Activated naive CD4-positive, alpha-beta T cell treated with anti-CD3 and anti-CD28 coated beads for 36 hours (primary cell): Measurements from ENCODE around the gene DAG1. TPM values are rescaled to one million over a fixed set of nuclear protein-coding genes. Genes with fewer than 3 reads are reported as not detected.

Experiments
- CTCF ChIA-PET: fragments of 350-600 bp; sonication (Branson Sonifier 250); formaldehyde crosslinking; loops from one replicate; lab custom pipeline; 2021; ENCODE audit warnings: antibody characterized with exemption; lab: Charles Lee
- DNase-seq: peaks from one replicate; pipeline ENCODE4 v3.0.0-alpha.2; 2020
- H3K27ac Mint-ChIP-seq: one replicate; pipeline ENCODE4 v1.8.0; 2021; ENCODE audit warnings: mild to moderate bottlenecking, mixed read lengths
- H3K27me3 Mint-ChIP-seq: one replicate; pipeline ENCODE4 v1.8.0; 2021; ENCODE audit warnings: low read depth, mixed read lengths
- H3K36me3 Mint-ChIP-seq: one replicate; pipeline ENCODE4 v1.8.0; 2021; ENCODE audit warnings: low read depth, mixed read lengths
- H3K4me1 Mint-ChIP-seq: one replicate; pipeline ENCODE4 v1.8.0; 2021; ENCODE audit warnings: low read depth, mixed read lengths
- H3K4me3 Mint-ChIP-seq: one replicate; pipeline ENCODE4 v1.8.0; 2021; ENCODE audit warnings: mild to moderate bottlenecking, moderate library complexity, mixed read lengths
- H3K9me3 Mint-ChIP-seq: one replicate; pipeline ENCODE4 v1.8.0; 2021; ENCODE audit warnings: mixed read lengths
- intact Hi-C: fragments of 100-400 bp; cut with micrococcal nuclease; formaldehyde crosslinking; loops from one replicate; pipeline ENCODE4 v1.15.1; 2023
- total RNA-seq, 2 experiments: library from RNA; stranded (reverse); gene quantifications; one replicate each; pipeline ENCODE4 v1.2.3, GENCODE V29; 2021

Gene DAG1
- total RNA-seq, 2 experiments from 2014 or later = 6.9 to 8.2 TPM

- Mint-ChIP-seq H3K27ac (no peak overlapping the region), H3K9me3 (no peaks in the 10 kb centered on the region), H3K27me3 (no peaks in the 10 kb centered on the region), H3K4me3 (no peak overlapping the region), H3K36me3 (no peaks in the 10 kb centered on the region), H3K4me1 (no peaks in the 10 kb centered on the region)
- no peak for DNase-seq
- intact Hi-C loops = no loop called here
- CTCF ChIA-PET = interaction anchor here (0.6 kb wide), 1 partner anchor 640 kb away, joined by 4 read pairs; no protein-coding TSS in a partner anchor
Measured at GRCh38 chr3:49456466-49456865, 13.6 kb upstream of the DAG1 start.

DNA sequence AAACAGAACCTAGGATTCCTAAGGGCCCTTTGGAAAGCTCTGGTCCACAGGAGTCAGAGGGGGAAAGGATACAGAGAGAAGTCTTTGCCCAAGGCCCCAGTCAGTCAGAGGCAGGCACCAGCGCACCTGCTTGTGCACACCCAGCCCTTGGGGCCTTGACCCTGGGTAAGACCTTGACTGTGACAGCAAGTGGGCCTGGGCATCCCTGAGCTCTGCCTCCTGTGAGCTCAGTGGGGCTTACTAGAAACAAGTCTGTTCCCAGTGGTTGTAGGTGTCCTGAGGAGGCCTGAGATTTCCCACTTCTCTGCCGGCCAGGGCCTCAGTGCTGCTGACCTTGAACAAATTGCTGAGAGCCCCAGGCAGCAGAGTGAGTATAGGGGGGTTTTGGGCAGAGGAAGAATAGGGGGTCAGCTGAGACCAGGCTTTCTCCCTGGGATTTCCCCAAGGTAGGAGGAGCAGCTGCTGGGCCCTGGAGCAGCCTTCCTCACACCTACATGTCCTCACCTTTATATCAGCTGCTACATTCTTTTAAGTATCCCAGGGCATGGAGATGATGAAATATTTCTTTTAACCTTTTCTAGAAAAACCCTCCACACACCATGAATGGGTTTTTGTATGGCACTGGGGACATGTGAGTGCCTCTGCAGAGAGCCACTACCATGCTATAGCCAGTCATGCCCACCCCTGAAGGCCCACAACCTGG, 9.7 kb upstream of the DAG1 start:
- Mint-ChIP-seq H3K27ac (no peak overlapping the region), H3K36me3 (no peaks in the 10 kb centered on the region), H3K9me3 (no peaks in the 10 kb centered on the region), H3K4me1 (no peaks in the 10 kb centered on the region), H3K4me3 (no peak overlapping the region), H3K27me3 (no peaks in the 10 kb centered on the region)
- CTCF ChIA-PET = interaction anchor here (0.8 kb wide), 1 partner anchor 11 kb away, joined by 3 read pairs; no protein-coding TSS in a partner anchor
- no peak for DNase-seq
- intact Hi-C loops = no loop called here

GRCh38 chr3:49460956-49461355, 9.1 kb upstream of the DAG1 start:
- no peak overlapping the region for H3K4me3 Mint-ChIP-seq
- H3K36me3 Mint-ChIP-seq = no peaks in the 10 kb centered on the region
- no peak overlapping the region for H3K27ac Mint-ChIP-seq
- intact Hi-C loops = no loop called here
- CTCF ChIA-PET = no interaction called here
- no peaks in the 10 kb centered on the region for H3K27me3 Mint-ChIP-seq
- H3K9me3 Mint-ChIP-seq = no peaks in the 10 kb centered on the region
- no peak for DNase-seq
- H3K4me1 Mint-ChIP-seq = no peaks in the 10 kb centered on the region

DNA sequence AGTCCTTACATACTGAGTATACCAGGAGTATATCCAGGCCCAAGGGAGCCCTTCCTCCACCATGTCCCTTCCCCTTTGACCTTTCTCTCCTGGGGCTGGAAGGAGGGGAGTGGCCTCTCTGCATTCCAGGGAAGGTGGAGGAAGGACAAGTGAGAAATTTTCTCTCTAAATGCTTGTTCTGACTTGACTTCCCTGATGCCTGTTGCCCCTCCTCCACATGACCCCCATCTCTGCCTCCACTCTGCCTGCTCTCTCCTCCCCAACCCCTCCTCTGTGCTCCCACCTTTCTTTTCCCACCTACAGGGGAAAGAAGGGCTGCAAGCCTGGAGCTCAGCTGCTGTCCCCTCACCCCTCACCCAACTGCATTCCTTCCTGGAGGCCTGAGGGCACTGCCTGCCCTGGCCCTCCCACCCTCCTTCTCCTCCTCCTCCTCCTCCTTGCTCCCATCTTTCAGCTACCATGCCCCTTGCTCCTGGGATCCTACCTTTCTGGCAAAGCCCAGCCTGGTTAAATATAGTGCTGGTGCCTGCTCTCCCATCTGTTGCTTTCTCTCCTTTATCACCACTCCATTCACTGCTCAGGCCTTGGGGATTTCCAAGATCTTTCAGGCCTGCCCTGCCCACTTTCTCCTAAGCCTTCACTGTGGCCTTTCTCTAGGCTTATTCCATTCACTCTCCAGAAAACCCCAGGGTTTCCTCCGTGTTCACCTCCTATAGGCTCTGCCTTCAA, 8.5 kb upstream of the DAG1 start:
- intact Hi-C loops = no loop called here
- no peak overlapping the region for H3K27ac Mint-ChIP-seq
- CTCF ChIA-PET = no interaction called here
- H3K4me3 Mint-ChIP-seq = no peak overlapping the region
- no peaks in the 10 kb centered on the region for H3K27me3 Mint-ChIP-seq
- no peaks in the 10 kb centered on the region for H3K36me3 Mint-ChIP-seq
- no peaks in the 10 kb centered on the region for H3K9me3 Mint-ChIP-seq
- no peaks in the 10 kb centered on the region for H3K4me1 Mint-ChIP-seq
- DNase-seq = no peak

DNA sequence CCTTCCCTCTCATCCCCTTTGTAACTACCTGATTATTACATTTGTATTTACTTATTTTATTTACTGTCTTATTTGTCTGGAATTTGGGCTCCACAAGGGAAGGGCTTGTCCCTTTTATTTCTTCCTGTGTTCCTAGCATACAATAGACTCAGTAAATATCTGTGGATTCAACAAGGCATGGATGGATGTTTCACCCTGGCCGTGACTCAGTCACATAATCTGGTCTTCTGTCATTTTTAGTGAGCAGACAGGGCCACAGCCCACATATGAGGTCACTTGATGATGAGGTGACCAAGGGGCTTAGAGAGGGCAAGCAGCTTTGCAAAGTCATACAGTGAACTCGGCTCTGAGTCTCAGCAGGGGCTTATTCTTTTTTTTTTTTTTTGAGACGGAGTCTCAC, 7.8 kb upstream of the DAG1 start:
- Mint-ChIP-seq H3K9me3 (no peaks in the 10 kb centered on the region), H3K4me1 (no peaks in the 10 kb centered on the region), H3K4me3 (no peak overlapping the region), H3K27me3 (no peaks in the 10 kb centered on the region), H3K27ac (no peak overlapping the region), H3K36me3 (no peaks in the 10 kb centered on the region)
- CTCF ChIA-PET = no interaction called here
- intact Hi-C loops = no loop called here
- no peak for DNase-seq

- no peak for DNase-seq
- CTCF ChIA-PET = interaction anchor here (1.1 kb wide), 1 partner anchor 21 kb away, joined by 3 read pairs; no protein-coding TSS in a partner anchor
- H3K27ac Mint-ChIP-seq = no peak overlapping the region
- H3K27me3 Mint-ChIP-seq = no peaks in the 10 kb centered on the region
- H3K9me3 Mint-ChIP-seq = no peaks in the 10 kb centered on the region
- intact Hi-C loops = no loop called here
- H3K4me1 Mint-ChIP-seq = no peaks in the 10 kb centered on the region
- no peaks in the 10 kb centered on the region for H3K36me3 Mint-ChIP-seq
- H3K4me3 Mint-ChIP-seq = no peak overlapping the region
Measured at GRCh38 chr3:49465270-49466034, 4.6 kb upstream of the DAG1 start.

DNA sequence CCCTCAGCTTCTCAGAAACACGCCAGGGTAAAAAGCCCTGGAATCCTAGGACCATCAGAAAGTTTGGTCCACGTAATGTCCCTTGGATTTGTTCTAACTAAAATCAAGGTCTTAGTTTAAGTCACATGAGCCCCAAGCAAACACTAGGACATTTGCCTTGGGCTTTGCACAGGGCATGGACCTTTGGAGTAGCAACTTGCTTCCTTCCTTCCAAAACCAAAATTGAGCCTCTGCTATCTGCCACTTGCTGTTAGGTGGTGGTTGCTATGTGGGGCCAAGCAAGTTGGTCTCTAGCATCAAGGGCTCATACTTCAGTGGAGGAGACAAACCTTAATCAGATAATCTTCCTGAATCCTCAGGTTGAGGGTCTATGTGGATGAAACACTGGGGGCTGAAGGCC, 4.0 kb upstream of the DAG1 start:
- Mint-ChIP-seq H3K27ac (no peak overlapping the region), H3K9me3 (no peaks in the 10 kb centered on the region), H3K27me3 (no peaks in the 10 kb centered on the region), H3K4me3 (no peak overlapping the region), H3K4me1 (peaks cover 2% of the 10 kb centered on the region), H3K36me3 (no peaks in the 10 kb centered on the region)
- DNase-seq = no peak
- CTCF ChIA-PET = interaction anchor here (0.6 to 1.1 kb wide), 2 partner anchors 22 to 73 kb away, joined by 3 read pairs; no protein-coding TSS in a partner anchor
- intact Hi-C loops = no loop called here

DNA sequence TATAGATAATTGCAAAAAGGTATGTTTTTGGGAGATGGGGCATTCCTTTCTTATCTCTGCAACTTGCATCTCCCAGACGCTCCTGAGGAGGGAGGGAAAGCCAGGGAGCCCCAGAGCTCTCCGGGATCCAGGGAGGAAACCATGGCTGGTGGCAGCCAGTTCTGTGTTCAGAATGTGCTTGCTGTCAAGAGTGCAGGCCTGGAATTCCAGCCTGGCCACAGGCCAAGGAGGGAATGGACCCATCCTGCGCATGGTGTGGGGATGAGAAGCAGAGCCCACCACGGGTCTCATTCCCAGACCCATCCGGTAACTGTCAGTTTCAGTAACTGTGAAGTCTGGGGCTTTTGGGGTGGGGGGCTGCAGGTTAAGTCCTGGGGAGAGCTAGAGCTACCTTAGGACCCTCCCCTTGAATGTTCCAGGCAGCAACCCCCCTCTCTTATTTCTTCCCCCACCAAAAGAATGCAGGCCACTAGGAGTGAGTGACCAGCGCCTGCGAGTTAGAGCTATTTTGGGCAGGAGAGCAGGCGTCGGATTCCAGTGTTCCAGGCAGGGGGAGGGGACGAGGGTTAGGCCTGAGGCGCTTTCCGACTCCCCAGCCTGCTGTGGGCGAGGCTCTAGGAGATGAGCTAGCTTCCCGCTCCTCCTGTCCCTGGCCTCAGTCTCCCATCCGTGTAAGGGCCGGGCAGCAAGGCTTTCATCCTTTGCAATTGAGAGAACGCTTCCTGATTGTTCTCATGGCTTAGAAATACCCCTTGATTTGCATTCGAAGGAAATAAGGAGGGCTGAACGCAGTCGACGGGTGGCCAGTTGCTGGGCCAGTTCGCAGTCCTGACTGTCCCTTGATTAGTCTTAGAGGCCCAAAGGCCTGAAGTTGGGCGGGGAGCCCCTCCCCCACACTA, 781 bp upstream of the DAG1 start:
- no peak for DNase-seq

DNA sequence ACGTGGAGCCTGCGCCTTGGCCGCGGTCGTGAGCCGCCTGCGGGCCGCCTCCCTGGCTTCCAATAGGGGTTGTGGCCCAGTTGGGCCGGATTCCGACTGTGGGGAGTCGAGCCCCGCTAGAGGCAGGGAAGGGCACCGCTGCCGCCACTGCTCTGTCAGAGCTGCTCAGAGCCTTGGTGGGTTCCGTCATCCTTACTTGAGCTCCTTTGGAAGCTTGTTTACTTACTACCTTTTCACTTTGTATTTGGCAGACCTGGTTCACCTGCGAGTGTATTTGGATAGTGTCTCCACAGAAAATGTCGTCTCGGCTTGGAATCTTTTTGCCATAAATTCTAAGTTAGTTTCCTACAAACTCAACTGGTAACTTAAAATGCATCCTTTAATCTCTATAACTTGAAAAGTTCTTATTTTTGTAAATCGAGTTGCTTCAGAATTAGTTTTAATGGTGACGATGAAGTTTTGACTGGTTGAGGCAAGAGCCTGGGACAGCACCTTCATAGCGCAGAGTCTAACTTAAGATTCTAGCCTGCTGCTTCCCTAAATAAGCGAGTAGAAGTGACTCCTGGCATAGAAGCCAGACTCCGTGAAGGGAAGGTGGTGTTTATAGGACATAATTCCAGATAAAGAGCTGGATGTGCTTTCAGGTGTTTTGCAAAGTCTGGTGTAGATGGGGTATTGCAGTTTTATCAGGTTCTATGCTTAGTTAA, 800 bp downstream of the DAG1 start:
- CTCF ChIA-PET = interaction anchor here (0.5 to 1.4 kb wide), 2 partner anchors 126 to 306 kb away, joined by 3 to 4 read pairs; no protein-coding TSS in a partner anchor
- peaks cover 2% of the 10 kb centered on the region for H3K36me3 Mint-ChIP-seq
- H3K27ac Mint-ChIP-seq = peak overlapping the region; percentile 85
- peak overlapping the region; percentile 83 for H3K4me3 Mint-ChIP-seq
- intact Hi-C loops = loop anchor here (1.0 to 2.0 kb wide), 10 partner anchors 42 to 914 kb away; partner anchors contain the start of genes APEH, IMPDH2, KLHDC8B and NICN1
- no peaks in the 10 kb centered on the region for H3K27me3 Mint-ChIP-seq
- peak; percentile 11 for DNase-seq
- H3K4me1 Mint-ChIP-seq = peaks cover 16% of the 10 kb centered on the region
- no peaks in the 10 kb centered on the region for H3K9me3 Mint-ChIP-seq

More for the DNA sequence above, 781 bp upstream of the DAG1 start:
- H3K9me3 Mint-ChIP-seq = no peaks in the 10 kb centered on the region
- H3K27me3 Mint-ChIP-seq = no peaks in the 10 kb centered on the region
- H3K4me3 Mint-ChIP-seq = peak overlapping the region; percentile 78
- peaks cover 14% of the 10 kb centered on the region for H3K4me1 Mint-ChIP-seq
- intact Hi-C loops = no loop called here
- H3K27ac Mint-ChIP-seq = peak overlapping the region; percentile 38
- H3K36me3 Mint-ChIP-seq = peaks cover 2% of the 10 kb centered on the region
- CTCF ChIA-PET = interaction anchor here (0.6 to 1.1 kb wide), 4 partner anchors 20 to 448 kb away, joined by 3 to 4 read pairs (median 4); partner anchors contain the start of gene NDUFAF3

DNA sequence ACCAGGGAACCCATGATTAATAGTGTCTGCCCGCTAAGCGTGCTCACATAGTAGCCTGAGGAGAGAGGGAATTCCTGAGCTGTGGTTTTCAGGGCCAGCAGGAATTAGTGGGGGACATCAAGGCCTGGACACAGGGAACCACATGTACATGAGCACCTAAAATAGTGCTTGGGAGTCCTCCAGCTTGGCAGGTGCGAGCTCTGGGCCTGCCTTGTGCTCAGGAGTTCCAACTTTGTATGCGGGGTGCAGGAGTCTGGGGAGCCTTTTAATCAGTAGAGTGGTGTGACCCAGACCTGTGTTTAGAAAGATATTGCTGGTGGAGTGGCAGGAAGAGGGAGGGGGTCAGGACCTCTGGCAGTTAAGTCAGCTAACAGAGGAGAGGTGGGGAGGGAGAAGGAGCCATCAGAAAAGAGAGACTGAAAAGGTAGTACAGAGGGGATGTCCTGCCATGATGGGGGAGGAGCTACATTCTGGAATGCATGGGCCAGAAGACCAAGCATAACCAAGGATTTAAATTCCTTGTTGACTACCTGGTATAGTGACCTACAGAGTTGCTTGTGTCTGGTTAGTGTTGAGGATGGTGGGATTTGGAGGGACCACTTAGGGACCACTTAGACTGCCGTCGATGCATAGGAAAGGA, 1.9 kb downstream of the DAG1 start:
- Mint-ChIP-seq H3K9me3 (no peaks in the 10 kb centered on the region), H3K36me3 (peaks cover 6% of the 10 kb centered on the region), H3K4me1 (peaks cover 24% of the 10 kb centered on the region), H3K27me3 (no peaks in the 10 kb centered on the region), H3K4me3 (peak overlapping the region; percentile 83), H3K27ac (peak overlapping the region; percentile 77)
- no peak for DNase-seq
- intact Hi-C loops = loop anchor here (2.0 kb wide), 1 partner anchor 915 kb away; the partner anchor contains the start of gene PFKFB4
- CTCF ChIA-PET = no interaction called here
